ENCODE measurements around the gene CCDC71L.

- TF ChIP-seq CTCF (conservative IDR thresholded peaks at IDR 0.05) (no peak), ZFX (IDR thresholded peaks at IDR 0.05) (no peak)
Observed at GRCh38 chr7:106652092-106652491, 8.9 kb downstream of the CCDC71L start.
